LHCN-M2 (cell line): ENCODE data around the gene ULK1. TPM values are rescaled to one million over a fixed set of nuclear protein-coding genes. Genes with fewer than 3 reads are reported as not detected.
"Not testable (repeated sequence)": the region's sequence is repeated elsewhere in the genome, so short reads cannot be mapped to it uniquely, and the experiment has no call there.

ENCODE experiments used
- DNase-seq: peaks from one replicate; pipeline ENCODE4 v3.0.0-alpha.2; 2012; ENCODE audit warnings: low read depth
- total RNA-seq: library from RNA; depleted of rRNA; stranded (reverse); fragments of >200 nt; gene quantifications from 2 replicates; pipeline ENCODE4 v1.2.3, GENCODE V29; 2014

The ULK1 gene
- total RNA-seq, 1 experiment from 2014 or later, result 6.8 TPM

- DNase-seq, result no peak
These were observed 8.8 kb upstream of the ULK1 start for GRCh38 chr12:131885543-131886057.

- DNase-seq, result not testable (repeated sequence)
These were observed 2.7 kb upstream of the ULK1 start for GRCh38 chr12:131891722-131892121.

- no peak for DNase-seq
These were observed 1.5 kb upstream of the ULK1 start for GRCh38 chr12:131892711-131893604.

GRCh38 chr12:131893605-131894312 lies 663 bp upstream of the ULK1 start:
- no peak for DNase-seq

- no peak for DNase-seq
These were observed 688 bp downstream of the ULK1 start for GRCh38 chr12:131894981-131895639.

- no peak for DNase-seq
These were observed 1.2 kb downstream of the ULK1 start for GRCh38 chr12:131895640-131896079.

GRCh38 chr12:131896080-131896810 lies 1.8 kb downstream of the ULK1 start:
- peak; percentile 83 for DNase-seq

GRCh38 chr12:131896811-131897270 lies 2.4 kb downstream of the ULK1 start:
- DNase-seq, result peak; percentile 90

- no peak for DNase-seq
These were observed 2.9 kb downstream of the ULK1 start for GRCh38 chr12:131897276-131897675.

- DNase-seq, result no peak
These were observed 3.5 kb downstream of the ULK1 start for GRCh38 chr12:131897875-131898274.

- DNase-seq, result no peak
These were observed 6.0 kb downstream of the ULK1 start for GRCh38 chr12:131900397-131900796.

- DNase-seq, result no peak
These were observed 7.3 kb downstream of the ULK1 start for GRCh38 chr12:131901431-131902331.

- DNase-seq, result no peak
These were observed 8.2 kb downstream of the ULK1 start for GRCh38 chr12:131902332-131903241.

GRCh38 chr12:131903270-131904255 lies 9.1 kb downstream of the ULK1 start:
- no peak for DNase-seq

GRCh38 chr12:131904346-131904745 lies 9.9 kb downstream of the ULK1 start:
- DNase-seq, result no peak

GRCh38 chr12:131905081-131905629 lies 10.7 kb downstream of the ULK1 start:
- DNase-seq, result no peak

GRCh38 chr12:131905630-131906091 lies 11.2 kb downstream of the ULK1 start:
- no peak for DNase-seq
